Measurements from ENCODE around the gene XRCC1. TPM values are rescaled to one million over a fixed set of nuclear protein-coding genes. Genes with fewer than 3 reads are reported as not detected.
A peak's percentile ranks its signal among the peaks of the same experiment; 100 is the strongest.

The XRCC1 gene
- total RNA-seq, 1 donor from 2014 or later = 20.9 TPM

GRCh38 chr19:43586346-43586745 is 11.0 kb upstream of the XRCC1 start:
- no peak overlapping the region for H3K4me3 ChIP-seq
- TF ChIP-seq POLR2A (IDR thresholded peaks at IDR 0.05) (no peak), CTCF (IDR thresholded peaks at IDR 0.05) (no peak), POLR2AphosphoS5 (IDR thresholded peaks at IDR 0.05; ENCODE audit: insufficient read depth in 1 of 2, low read depth in 1 of 2) (no peak)
- H3K9me3 ChIP-seq = no peaks in the 10 kb centered on the region
- H3K27ac ChIP-seq = no peak overlapping the region
- intact Hi-C loops (cut with DNase I) = no loop called here
- no peak for DNase-seq (ENCODE audit: extremely low spot score in 2 of 2)
- H3K27me3 ChIP-seq = no peaks in the 10 kb centered on the region
- H3K36me3 ChIP-seq = peaks cover 0 to 3% of the 10 kb centered on the region in 2 donors
- H3K4me1 ChIP-seq = peaks cover 5% of the 10 kb centered on the region

- Histone ChIP-seq H3K36me3 (no peaks in the 10 kb centered on the region), H3K27me3 (no peaks in the 10 kb centered on the region), H3K27ac (no peak overlapping the region), H3K4me3 (no peak overlapping the region), H3K9me3 (no peaks in the 10 kb centered on the region), H3K4me1 (peaks cover 11% of the 10 kb centered on the region)
- DNase-seq (ENCODE audit: extremely low spot score in 2 of 2) = no peak
- intact Hi-C loops (cut with DNase I) = no loop called here
- TF ChIP-seq POLR2A (IDR thresholded peaks at IDR 0.05) (no peak), POLR2AphosphoS5 (IDR thresholded peaks at IDR 0.05; ENCODE audit: insufficient read depth in 1 of 2, low read depth in 1 of 2) (no peak), CTCF (IDR thresholded peaks at IDR 0.05) (no peak)
Measured at GRCh38 chr19:43584484-43584883, 9.2 kb upstream of the XRCC1 start.

- intact Hi-C loops (cut with DNase I) = no loop called here
- DNase-seq (ENCODE audit: extremely low spot score in 2 of 2) = no peak
- Histone ChIP-seq H3K9me3 (no peaks in the 10 kb centered on the region), H3K4me3 (no peak overlapping the region), H3K27ac (no peak overlapping the region), H3K27me3 (no peaks in the 10 kb centered on the region), H3K36me3 (no peaks in the 10 kb centered on the region), H3K4me1 (peaks cover 11% of the 10 kb centered on the region)
- TF ChIP-seq POLR2AphosphoS5 (IDR thresholded peaks at IDR 0.05; ENCODE audit: insufficient read depth in 1 of 2, low read depth in 1 of 2) (no peak), POLR2A (IDR thresholded peaks at IDR 0.05) (no peak), CTCF (IDR thresholded peaks at IDR 0.05) (no peak)
Measured at GRCh38 chr19:43582495-43582894, 7.2 kb upstream of the XRCC1 start.

- peak overlapping the region; percentile 39 to 49 for H3K4me3 ChIP-seq
- intact Hi-C loops (cut with DNase I) = no loop called here
- H3K4me1 ChIP-seq = peaks cover 11% of the 10 kb centered on the region
- no peaks in the 10 kb centered on the region for H3K36me3 ChIP-seq
- H3K27me3 ChIP-seq = no peaks in the 10 kb centered on the region
- TF ChIP-seq CTCF (IDR thresholded peaks at IDR 0.05) = no peak
- no peak for TF ChIP-seq POLR2A (IDR thresholded peaks at IDR 0.05)
- TF ChIP-seq POLR2AphosphoS5 (IDR thresholded peaks at IDR 0.05; ENCODE audit: insufficient read depth in 1 of 2, low read depth in 1 of 2) = no peak
- H3K9me3 ChIP-seq = no peaks in the 10 kb centered on the region
- peak overlapping the region; percentile 70 for H3K27ac ChIP-seq
- DNase-seq (ENCODE audit: extremely low spot score in 2 of 2) = no peak
Measured at GRCh38 chr19:43581467-43581866, 6.1 kb upstream of the XRCC1 start.

GRCh38 chr19:43578787-43579186 is 3.5 kb upstream of the XRCC1 start:
- peaks cover 29% of the 10 kb centered on the region for H3K4me1 ChIP-seq
- H3K27me3 ChIP-seq = no peaks in the 10 kb centered on the region
- no peak for DNase-seq (ENCODE audit: extremely low spot score in 2 of 2)
- H3K9me3 ChIP-seq = no peaks in the 10 kb centered on the region
- no peak overlapping the region for H3K4me3 ChIP-seq
- no peaks in the 10 kb centered on the region for H3K36me3 ChIP-seq
- no peak overlapping the region for H3K27ac ChIP-seq
- TF ChIP-seq CTCF (IDR thresholded peaks at IDR 0.05) (no peak), POLR2A (IDR thresholded peaks at IDR 0.05) (no peak), POLR2AphosphoS5 (IDR thresholded peaks at IDR 0.05; ENCODE audit: insufficient read depth in 1 of 2, low read depth in 1 of 2) (no peak)
- intact Hi-C loops (cut with DNase I) = loop anchor here (5.0 kb wide), 1 partner anchor 41 kb away; no protein-coding TSS in a partner anchor
